Lower lobe of right lung (tissue), 2 donors: Measurements from ENCODE around the gene TDP2. TPM values are rescaled to one million over a fixed set of nuclear protein-coding genes. Genes with fewer than 3 reads are reported as not detected.

Experiments
- ATAC-seq, 2 donors: fragments of 200-7000 bp; cut with Tn5 transposase; one replicate each; pipeline ENCODE4 v1.9.1; 2020 to 2022; ENCODE audit warnings: mild to moderate bottlenecking in 2 of 2, moderate library complexity in 2 of 2
- DNase-seq: peaks from one replicate; pipeline ENCODE4 v3.0.0-alpha.2; 2020
- H3K27ac ChIP-seq: fragments of 200-600 bp; one replicate; pipeline ENCODE4 v1.8.0; 2022
- H3K27me3 ChIP-seq: fragments of 200-600 bp; one replicate; pipeline ENCODE4 v1.8.0; 2022; ENCODE audit warnings: low read depth
- H3K36me3 ChIP-seq: fragments of 200-600 bp; one replicate; pipeline ENCODE4 v1.8.0; 2022; ENCODE audit warnings: mild to moderate bottlenecking
- H3K4me1 ChIP-seq: fragments of 200-600 bp; one replicate; pipeline ENCODE4 v1.8.0; 2022
- H3K4me3 ChIP-seq: fragments of 200-600 bp; one replicate; pipeline ENCODE4 v1.8.0; 2022; ENCODE audit warnings: mild to moderate bottlenecking
- H3K9me3 ChIP-seq: fragments of 200-600 bp; one replicate; pipeline ENCODE4 v1.8.0; 2022
- CTCF ChIP-seq: fragments of 200-600 bp; IDR thresholded peaks from one replicate; pipeline ENCODE4 v1.8.0; 2022; ENCODE audit warnings: antibody characterized with exemption, mild to moderate bottlenecking
- intact Hi-C: fragments of 100-400 bp; cut with DNase I; formaldehyde crosslinking; loops from one replicate; pipeline ENCODE4 v1.11.0; 2022
- total RNA-seq: library from RNA; stranded (reverse); fragmentation: NEBNext Ultra II Directional; extraction: Animal tissue kit (Norgen Biotek cat#: 25700); gene quantifications from one replicate; pipeline ENCODE4 v1.2.1, GENCODE V29; 2021
- donor health status: DM: no; HTN: yes; CAD: no; lungs with severe emphysema.

TDP2 gene
- total RNA-seq, 1 donor from 2014 or later, result 43.6 TPM

GRCh38 chr6:24640166-24640565 is 26.5 kb downstream of the TDP2 start:
- H3K4me3 ChIP-seq, result no peak overlapping the region
- no peak for ATAC-seq
- DNase-seq, result no peak
- H3K9me3 ChIP-seq, result peaks cover 3% of the 10 kb centered on the region
- H3K4me1 ChIP-seq, result no peaks in the 10 kb centered on the region
- no peaks in the 10 kb centered on the region for H3K36me3 ChIP-seq
- no peak overlapping the region for H3K27ac ChIP-seq
- intact Hi-C loops, result no loop called here
- peaks cover 36% of the 10 kb centered on the region for H3K27me3 ChIP-seq
- TF ChIP-seq CTCF, result no peak

GRCh38 chr6:24636681-24637080 is 30.0 kb downstream of the TDP2 start:
- H3K36me3 ChIP-seq, result no peaks in the 10 kb centered on the region
- TF ChIP-seq CTCF, result no peak
- H3K27me3 ChIP-seq, result peaks cover 11% of the 10 kb centered on the region
- no peaks in the 10 kb centered on the region for H3K4me1 ChIP-seq
- H3K27ac ChIP-seq, result no peak overlapping the region
- no peak overlapping the region for H3K4me3 ChIP-seq
- no peak for ATAC-seq
- DNase-seq, result no peak
- H3K9me3 ChIP-seq, result peaks cover 3% of the 10 kb centered on the region
- intact Hi-C loops, result no loop called here

GRCh38 chr6:24632573-24632972 is 34.1 kb downstream of the TDP2 start:
- intact Hi-C loops, result no loop called here
- peaks cover 6% of the 10 kb centered on the region for H3K27me3 ChIP-seq
- TF ChIP-seq CTCF, result no peak
- H3K4me1 ChIP-seq, result no peaks in the 10 kb centered on the region
- peaks cover 3% of the 10 kb centered on the region for H3K9me3 ChIP-seq
- no peak overlapping the region for H3K4me3 ChIP-seq
- no peaks in the 10 kb centered on the region for H3K36me3 ChIP-seq
- DNase-seq, result no peak
- H3K27ac ChIP-seq, result no peak overlapping the region
- ATAC-seq, result no peak

GRCh38 chr6:24631671-24632070 is 35.0 kb downstream of the TDP2 start:
- no peak overlapping the region for H3K27ac ChIP-seq
- TF ChIP-seq CTCF, result no peak
- ATAC-seq (no peak), DNase-seq (no peak)
- no peaks in the 10 kb centered on the region for H3K4me1 ChIP-seq
- intact Hi-C loops, result no loop called here
- H3K9me3 ChIP-seq, result peaks cover 3% of the 10 kb centered on the region
- no peak overlapping the region for H3K4me3 ChIP-seq
- no peaks in the 10 kb centered on the region for H3K36me3 ChIP-seq
- peaks cover 6% of the 10 kb centered on the region for H3K27me3 ChIP-seq

GRCh38 chr6:24630856-24631505 is 35.7 kb downstream of the TDP2 start:
- no peaks in the 10 kb centered on the region for H3K4me1 ChIP-seq
- H3K4me3 ChIP-seq, result no peak overlapping the region
- TF ChIP-seq CTCF, result no peak
- no peaks in the 10 kb centered on the region for H3K36me3 ChIP-seq
- H3K27ac ChIP-seq, result no peak overlapping the region
- peaks cover 6% of the 10 kb centered on the region for H3K27me3 ChIP-seq
- intact Hi-C loops, result no loop called here
- peaks cover 3% of the 10 kb centered on the region for H3K9me3 ChIP-seq
- DNase-seq (no peak), ATAC-seq (no peak)
